Smooth muscle cell of the brain vasculature (primary cell): ENCODE measurements around the gene TRABD.

Experiments
- DNase-seq: peaks from one replicate; pipeline ENCODE4 v3.0.0-alpha.2; 2012; ENCODE audit warnings: low read depth, low spot score

Gene TRABD

GRCh38 chr22:50217543-50218152, 31.9 kb downstream of the TRABD start:
- no peak for DNase-seq

- no peak for DNase-seq
These were observed 32.7 kb downstream of the TRABD start for GRCh38 chr22:50218153-50218995.

GRCh38 chr22:50218996-50219727, 33.4 kb downstream of the TRABD start:
- peak; percentile 56 for DNase-seq

- DNase-seq, result no peak
These were observed 34.3 kb downstream of the TRABD start for GRCh38 chr22:50219800-50220602.

- no peak for DNase-seq
These were observed 35.1 kb downstream of the TRABD start for GRCh38 chr22:50220603-50221409.

GRCh38 chr22:50221410-50222300, 35.9 kb downstream of the TRABD start:
- DNase-seq, result no peak

- DNase-seq, result no peak
These were observed 36.8 kb downstream of the TRABD start for GRCh38 chr22:50222508-50222907.

GRCh38 chr22:50224071-50224470, 38.4 kb downstream of the TRABD start:
- DNase-seq, result no peak

- no peak for DNase-seq
These were observed 39.7 kb downstream of the TRABD start for GRCh38 chr22:50225200-50225969.

GRCh38 chr22:50226063-50226874, 40.6 kb downstream of the TRABD start:
- no peak for DNase-seq

GRCh38 chr22:50226875-50227165, 41.1 kb downstream of the TRABD start:
- no peak for DNase-seq

- no peak for DNase-seq
These were observed 42.0 kb downstream of the TRABD start for GRCh38 chr22:50227579-50228215.

GRCh38 chr22:50228366-50228765, 42.7 kb downstream of the TRABD start:
- no peak for DNase-seq

- no peak for DNase-seq
These were observed 43.7 kb downstream of the TRABD start for GRCh38 chr22:50229370-50229769.

GRCh38 chr22:50232481-50233151, 46.9 kb downstream of the TRABD start:
- DNase-seq, result no peak

GRCh38 chr22:50233223-50233622, 47.5 kb downstream of the TRABD start:
- no peak for DNase-seq

GRCh38 chr22:50236731-50237409, 51.2 kb downstream of the TRABD start:
- no peak for DNase-seq
